ENCODE data around the gene HOMEZ.
"Not testable (repeated sequence)": the region's sequence is repeated elsewhere in the genome, so short reads cannot be mapped to it uniquely, and the experiment has no call there.

GRCh38 chr14:23260849-23261248 lies 25.1 kb downstream of the HOMEZ start:
- TF ChIP-seq, protein P1, sequence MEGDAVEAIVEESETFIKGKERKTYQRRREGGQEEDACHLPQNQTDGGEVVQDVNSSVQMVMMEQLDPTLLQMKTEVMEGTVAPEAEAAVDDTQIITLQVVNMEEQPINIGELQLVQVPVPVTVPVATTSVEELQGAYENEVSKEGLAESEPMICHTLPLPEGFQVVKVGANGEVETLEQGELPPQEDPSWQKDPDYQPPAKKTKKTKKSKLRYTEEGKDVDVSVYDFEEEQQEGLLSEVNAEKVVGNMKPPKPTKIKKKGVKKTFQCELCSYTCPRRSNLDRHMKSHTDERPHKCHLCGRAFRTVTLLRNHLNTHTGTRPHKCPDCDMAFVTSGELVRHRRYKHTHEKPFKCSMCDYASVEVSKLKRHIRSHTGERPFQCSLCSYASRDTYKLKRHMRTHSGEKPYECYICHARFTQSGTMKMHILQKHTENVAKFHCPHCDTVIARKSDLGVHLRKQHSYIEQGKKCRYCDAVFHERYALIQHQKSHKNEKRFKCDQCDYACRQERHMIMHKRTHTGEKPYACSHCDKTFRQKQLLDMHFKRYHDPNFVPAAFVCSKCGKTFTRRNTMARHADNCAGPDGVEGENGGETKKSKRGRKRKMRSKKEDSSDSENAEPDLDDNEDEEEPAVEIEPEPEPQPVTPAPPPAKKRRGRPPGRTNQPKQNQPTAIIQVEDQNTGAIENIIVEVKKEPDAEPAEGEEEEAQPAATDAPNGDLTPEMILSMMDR (IDR thresholded peaks at IDR 0.05; ENCODE audit: low read depth, low read length, poor library complexity, severe bottlenecking), result not testable (repeated sequence)
- not testable (repeated sequence) for TF ChIP-seq EZH2phosphoT487 (IDR thresholded peaks at IDR 0.05; ENCODE audit: borderline replicate concordance, low read length)
